Lung (tissue), 12 donors: ENCODE measurements around the gene TRPC4AP. TPM values are rescaled to one million over a fixed set of nuclear protein-coding genes. Genes with fewer than 3 reads are reported as not detected.

ENCODE experiments used
- ATAC-seq: fragments of 200-7000 bp; cut with Tn5 transposase; one replicate; pipeline ENCODE4 v1.9.1; 2020; ENCODE audit warnings: moderate number of reproducible peaks; ENCODE audit not compliant: insufficient read depth, low FRiP score
- DNase-seq, 3 donors: peaks; one replicate each; pipeline ENCODE4 v3.0.0-alpha.2; 2013 to 2017
- H3K27ac ChIP-seq, 2 donors: one replicate each; pipeline ENCODE4 v1.5.1; 2013; ENCODE audit warnings: mild to moderate bottlenecking in 2 of 2, moderate library complexity in 2 of 2, control low read depth in 1 of 2, inconsistent platforms in 1 of 2, low read depth in 1 of 2, low read length in 1 of 2
- H3K27me3 ChIP-seq, 3 donors: one replicate each; pipeline ENCODE4 v1.5.1; 2013; ENCODE audit warnings: low read length in 2 of 3; ENCODE audit not compliant: control insufficient read depth in 3 of 3, insufficient read depth in 3 of 3
- H3K36me3 ChIP-seq, 4 donors: one replicate each; pipeline ENCODE4 v1.5.1; 2013; ENCODE audit warnings: low read length in 4 of 4, mild to moderate bottlenecking in 1 of 4, moderate library complexity in 1 of 4; ENCODE audit not compliant: control insufficient read depth in 4 of 4, insufficient read depth in 4 of 4
- H3K4me1 ChIP-seq, 5 donors: one replicate each; pipeline ENCODE4 v1.5.1; 2013; ENCODE audit warnings: low read length in 5 of 5, mild to moderate bottlenecking in 2 of 5, moderate library complexity in 1 of 5; ENCODE audit not compliant: control insufficient read depth in 5 of 5, insufficient read depth in 5 of 5
- H3K4me3 ChIP-seq: one replicate; pipeline ENCODE4 v1.5.1; 2013; ENCODE audit warnings: mild to moderate bottlenecking, control low read depth, moderate library complexity
- H3K9ac ChIP-seq, 2 donors: one replicate each; pipeline ENCODE4 v1.5.1; 2013; ENCODE audit warnings: low read length in 2 of 2, control low read depth in 1 of 2; ENCODE audit not compliant: insufficient read depth in 1 of 2
- H3K9me3 ChIP-seq, 4 donors: one replicate each; pipeline ENCODE4 v1.5.1; 2013; ENCODE audit warnings: low read length in 3 of 4, mild to moderate bottlenecking in 1 of 4, moderate library complexity in 1 of 4; ENCODE audit not compliant: control insufficient read depth in 4 of 4, insufficient read depth in 3 of 4
- CTCF ChIP-seq: IDR thresholded peaks from 2 replicates; pipeline ENCODE4 v1.5.1; 2012; ENCODE audit warnings: mild to moderate bottlenecking; ENCODE audit errors: control extremely low read depth, extremely low read depth
- WGBS, 2 donors: extraction: QIAGEN DNeasy Blood & Tissue Kit; methylation state at CpG; one replicate each; pipeline ENCODE4 v1.1.7; 2013; 5-methylcytosine and 5-hydroxymethylcytosine counted together
- polyA plus RNA-seq, 2 donors: library from polyadenylated mRNA; stranded (reverse); fragments of 200-250 nt; gene quantifications; one replicate each; pipeline ENCODE4 v1.2.1, GENCODE V29; 2013
- total RNA-seq, 2 donors: library from RNA; depleted of rRNA in 1 of 2; stranded (reverse); fragments of >200 nt in 1 of 2; gene quantifications; one replicate each; pipeline ENCODE4 v1.2.1, GENCODE V29; 2014 to 2021
- donor health status: control.
- donor health status: control.
- donor health status: Bipolar disorder and iron deficiency.
- donor health status: healthy.
- donor health status: DM: yes; HTN: yes; CAD: no.

Gene TRPC4AP
- total and polyA plus RNA-seq, 4 donors = 37.6 to 62.5 (median 50.2) TPM

- peaks cover 6 to 84% (median 28%) of the 10 kb centered on the region in 4 donors for H3K36me3 ChIP-seq
- WGBS, 2 donors = 94 to 95% methylated on average over 28 of the region's 28 CpGs
- no peak overlapping the region for H3K27ac ChIP-seq
- H3K27me3 ChIP-seq = no peaks in the 10 kb centered on the region
- no peak for TF ChIP-seq CTCF
- ATAC-seq = no peak
- no peak for DNase-seq
- no peak overlapping the region for H3K4me3 ChIP-seq
- H3K9me3 ChIP-seq = no peaks in the 10 kb centered on the region
- no peak overlapping the region for H3K9ac ChIP-seq
- H3K4me1 ChIP-seq = peaks cover 0 to 6% (median 0%) of the 10 kb centered on the region in 5 donors
Observed at GRCh38 chr20:34998331-34998950, 94.2 kb downstream of the TRPC4AP start.

GRCh38 chr20:34997774-34998173 lies 94.8 kb downstream of the TRPC4AP start:
- ATAC-seq = no peak
- Histone ChIP-seq H3K4me1 (peaks cover 0 to 6% (median 0%) of the 10 kb centered on the region in 5 donors), H3K27ac (no peak overlapping the region), H3K36me3 (peaks cover 5 to 83% (median 25%) of the 10 kb centered on the region in 4 donors), H3K9me3 (no peaks in the 10 kb centered on the region), H3K4me3 (no peak overlapping the region), H3K27me3 (no peaks in the 10 kb centered on the region), H3K9ac (no peak overlapping the region)
- 93 to 98% methylated on average over 2 of the region's 2 CpGs for WGBS, 2 donors
- DNase-seq = no peak
- TF ChIP-seq CTCF = no peak

GRCh38 chr20:34997131-34997561 lies 95.5 kb downstream of the TRPC4AP start:
- no peaks in the 10 kb centered on the region for H3K9me3 ChIP-seq
- H3K27me3 ChIP-seq = no peaks in the 10 kb centered on the region
- no peak overlapping the region for H3K27ac ChIP-seq
- no peak overlapping the region for H3K9ac ChIP-seq
- peaks cover 5 to 78% (median 25%) of the 10 kb centered on the region in 4 donors for H3K36me3 ChIP-seq
- H3K4me1 ChIP-seq = peaks cover 0 to 6% (median 0%) of the 10 kb centered on the region in 5 donors
- WGBS, 2 donors = 62 to 72% methylated on average over 39 of the region's 39 CpGs
- H3K4me3 ChIP-seq = no peak overlapping the region
- no peak for ATAC-seq
- TF ChIP-seq CTCF = no peak
- DNase-seq = peak; percentile 56 to 73 (median 60)
